Caco-2 (cell line): ENCODE data around the gene DMP1. TPM values are rescaled to one million over a fixed set of nuclear protein-coding genes. Genes with fewer than 3 reads are reported as not detected.

Experiments used
- BruUV-seq: library from RNA; stranded (reverse); fragments of 400-500 nt; replicated peaks from 2 replicates; lab custom pipeline; 2021; lab: Mats Ljungman, UMichigan
- CTCF ChIA-PET: fragments of 300-600 bp; sonication (Branson Sonifier 250); formaldehyde crosslinking; loops from one replicate; lab custom pipeline; 2022; ENCODE audit warnings: antibody characterized with exemption; lab: Charles Lee
- POLR2A ChIA-PET: fragments of 300-600 bp; sonication (Branson Sonifier 250); formaldehyde crosslinking; loops from one replicate; lab custom pipeline; 2022; ENCODE audit warnings: antibody characterized with exemption; lab: Charles Lee
- DNase-seq, 2 experiments: peaks; one replicate each; pipeline versions ENCODE4 v3.0.0 to v3.0.0-alpha.2; 2020 to 2022
- H3K27me3 ChIP-seq: replicated peaks from 2 replicates; pipeline ENCODE4 v1.6.0; 2011; ENCODE audit warnings: low read length; ENCODE audit not compliant: control insufficient read depth, insufficient read depth
- H3K36me3 ChIP-seq: 2 replicates; pipeline ENCODE4 v1.5.1; 2011; ENCODE audit warnings: low read length; ENCODE audit not compliant: control insufficient read depth, insufficient read depth
- H3K4me1 ChIP-seq: fragments of 250-450 bp; sonication (Bioruptor Pico); 2 replicates; pipeline ENCODE4 v1.5.1; 2020; ENCODE audit warnings: mild to moderate bottlenecking
- H3K4me3 ChIP-seq: 2 replicates; pipeline ENCODE4 v1.5.1; 2011; ENCODE audit warnings: low read depth, mild to moderate bottlenecking, control low read depth, low read length
- H3K9me3 ChIP-seq: fragments of 250-450 bp; sonication (Bioruptor Pico); 2 replicates; pipeline ENCODE4 v1.5.1; 2020; ENCODE audit warnings: mild to moderate bottlenecking, moderate library complexity
- H3K27ac Mint-ChIP-seq: one replicate; pipeline ENCODE4 v1.8.0; 2022; ENCODE audit warnings: mixed read lengths; ENCODE audit not compliant: unreplicated experiment
- H3K27me3 Mint-ChIP-seq: one replicate; pipeline ENCODE4 v1.8.0; 2022; ENCODE audit warnings: mixed read lengths; ENCODE audit not compliant: insufficient read depth, unreplicated experiment
- H3K36me3 Mint-ChIP-seq: one replicate; pipeline ENCODE4 v1.8.0; 2022; ENCODE audit warnings: mild to moderate bottlenecking, mixed read lengths; ENCODE audit not compliant: insufficient read depth, unreplicated experiment
- H3K4me1 Mint-ChIP-seq: one replicate; pipeline ENCODE4 v1.8.0; 2022; ENCODE audit warnings: low read depth, mixed read lengths; ENCODE audit not compliant: unreplicated experiment
- H3K4me3 Mint-ChIP-seq: one replicate; pipeline ENCODE4 v1.8.0; 2022; ENCODE audit warnings: mild to moderate bottlenecking, moderate library complexity, mixed read lengths; ENCODE audit not compliant: unreplicated experiment
- H3K9me3 Mint-ChIP-seq: one replicate; pipeline ENCODE4 v1.8.0; 2022; ENCODE audit warnings: mixed read lengths; ENCODE audit not compliant: unreplicated experiment
- CTCF ChIP-seq, 2 experiments: fragments of 200-600 bp in 1 of 2; IDR thresholded peaks; 1 replicate in 1 of 2; 2 replicates in 1 of 2; pipeline versions ENCODE4 v1.5.1 to v1.8.0; 2011 to 2022; ENCODE audit warnings: antibody characterized with exemption in 1 of 2, control low read depth in 1 of 2, inconsistent platforms in 1 of 2, low read depth in 1 of 2, low read length in 1 of 2, mild to moderate bottlenecking in 1 of 2, moderate library complexity in 1 of 2; ENCODE audit not compliant: insufficient read depth in 1 of 2, severe bottlenecking in 1 of 2, unreplicated experiment in 1 of 2
- intact Hi-C: fragments of 100-400 bp; cut with micrococcal nuclease; formaldehyde crosslinking; loops from one replicate; pipeline ENCODE4 v1.10.0; 2022; ENCODE audit not compliant: unreplicated experiment
- total RNA-seq: library from RNA; stranded (reverse); gene quantifications from 2 replicates; pipeline ENCODE4 v1.2.3, GENCODE V29; 2022

DMP1 gene
- total RNA-seq, 1 experiment from 2014 or later, result not detected

DNA sequence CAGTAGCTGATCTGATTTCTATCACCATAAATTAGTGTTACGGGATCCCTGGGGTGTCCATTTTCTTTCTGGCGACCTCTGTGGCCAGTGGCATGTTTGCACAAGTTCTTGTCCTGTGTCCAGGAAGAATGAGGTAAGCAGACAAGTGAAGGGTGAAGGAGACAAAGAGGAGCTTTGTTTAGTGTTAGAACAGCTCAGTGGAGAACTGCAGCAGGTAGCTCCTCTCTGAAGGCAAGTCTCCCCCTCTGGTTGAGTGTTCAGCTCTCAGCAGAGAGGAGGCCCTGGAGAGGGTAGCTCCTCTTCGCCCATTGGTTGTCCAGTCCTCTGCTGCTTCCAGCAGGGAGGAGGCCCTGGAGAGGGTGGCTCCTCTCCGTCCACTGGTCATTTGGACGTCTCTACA lies 47.2 kb downstream of the DMP1 start:
- no peaks in the 10 kb centered on the region for H3K4me1 Mint-ChIP-seq
- peaks cover 5% of the 10 kb centered on the region for H3K9me3 ChIP-seq
- no peak for DNase-seq
- H3K9me3 Mint-ChIP-seq, result peaks cover 34% of the 10 kb centered on the region
- H3K27me3 ChIP-seq, result no peaks in the 10 kb centered on the region
- H3K27ac Mint-ChIP-seq, result no peak overlapping the region
- no peaks in the 10 kb centered on the region for H3K36me3 Mint-ChIP-seq
- H3K36me3 ChIP-seq, result no peaks in the 10 kb centered on the region
- ChIA-PET POLR2A (no interaction called here), CTCF (no interaction called here)
- intact Hi-C loops, result no loop called here
- no peak overlapping the region for H3K4me3 ChIP-seq
- H3K4me3 Mint-ChIP-seq, result no peak overlapping the region
- no peaks in the 10 kb centered on the region for H3K4me1 ChIP-seq
- no peaks in the 10 kb centered on the region for H3K27me3 Mint-ChIP-seq
- TF ChIP-seq CTCF (IDR thresholded peaks at IDR 0.05; ENCODE audit: insufficient read depth in 1 of 2, low read depth in 1 of 2, low read length in 1 of 2, severe bottlenecking in 1 of 2, unreplicated experiment in 1 of 2), result no peak
- no TSS peak for BruUV-seq

DNA sequence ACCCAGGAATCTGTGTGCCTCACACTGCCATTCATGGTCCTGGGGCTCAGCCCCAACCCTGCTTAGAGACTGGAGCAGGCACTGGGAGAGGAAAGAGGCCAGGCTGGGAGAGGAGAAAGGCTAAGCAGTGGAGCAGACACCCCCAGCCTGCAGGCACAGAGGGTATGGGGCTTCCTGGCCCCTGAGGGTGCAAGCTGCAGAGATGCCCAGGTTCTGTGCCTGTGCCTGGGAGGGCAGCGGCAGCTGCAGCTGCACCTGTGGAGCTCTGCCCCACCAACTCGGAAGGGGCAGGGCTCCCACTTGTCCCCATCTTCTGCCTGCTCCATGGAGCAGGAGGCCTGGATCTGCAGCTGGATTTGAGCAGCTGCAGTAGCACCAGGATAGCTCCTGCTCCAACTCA lies 47.9 kb downstream of the DMP1 start:
- Mint-ChIP-seq H3K36me3 (no peaks in the 10 kb centered on the region), H3K9me3 (peaks cover 33% of the 10 kb centered on the region), H3K4me3 (no peak overlapping the region), H3K4me1 (no peaks in the 10 kb centered on the region), H3K27me3 (no peaks in the 10 kb centered on the region), H3K27ac (no peak overlapping the region)
- no peaks in the 10 kb centered on the region for H3K27me3 ChIP-seq
- no peak for TF ChIP-seq CTCF (IDR thresholded peaks at IDR 0.05; ENCODE audit: insufficient read depth in 1 of 2, low read depth in 1 of 2, low read length in 1 of 2, severe bottlenecking in 1 of 2, unreplicated experiment in 1 of 2)
- no TSS peak for BruUV-seq
- ChIA-PET POLR2A (no interaction called here), CTCF (interaction anchor here (0.6 kb wide), 1 partner anchor 55 kb away, joined by 3 read pairs; no protein-coding TSS in a partner anchor)
- no peak overlapping the region for H3K4me3 ChIP-seq
- no peaks in the 10 kb centered on the region; the same call in 1 of the 2 replicates for H3K9me3 ChIP-seq
- no peak for DNase-seq
- no peaks in the 10 kb centered on the region for H3K36me3 ChIP-seq
- intact Hi-C loops, result no loop called here
- H3K4me1 ChIP-seq, result no peaks in the 10 kb centered on the region

- Mint-ChIP-seq H3K4me3 (no peak overlapping the region), H3K9me3 (peaks cover 28% of the 10 kb centered on the region), H3K27ac (no peak overlapping the region), H3K27me3 (no peaks in the 10 kb centered on the region), H3K36me3 (no peaks in the 10 kb centered on the region), H3K4me1 (no peaks in the 10 kb centered on the region)
- intact Hi-C loops, result no loop called here
- CTCF ChIA-PET, result interaction anchor here (0.6 kb wide), 1 partner anchor 55 kb away, joined by 3 read pairs; no protein-coding TSS in a partner anchor
- no peak for DNase-seq
- no peak for TF ChIP-seq CTCF (IDR thresholded peaks at IDR 0.05; ENCODE audit: insufficient read depth in 1 of 2, low read depth in 1 of 2, low read length in 1 of 2, severe bottlenecking in 1 of 2, unreplicated experiment in 1 of 2)
- Histone ChIP-seq H3K36me3 (no peaks in the 10 kb centered on the region), H3K9me3 (no peaks in the 10 kb centered on the region; the same call in 1 of the 2 replicates), H3K27me3 (no peaks in the 10 kb centered on the region), H3K4me1 (no peaks in the 10 kb centered on the region), H3K4me3 (no peak overlapping the region)
- POLR2A ChIA-PET, result no interaction called here
- no TSS peak for BruUV-seq
Measured at GRCh38 chr4:87698394-87698793, 48.3 kb downstream of the DMP1 start.
